GM12878 (cell line): ENCODE results near the gene BLCAP. TPM values are rescaled to one million over a fixed set of nuclear protein-coding genes. Genes with fewer than 3 reads are reported as not detected.

ENCODE experiments used
- ATAC-seq: fragments of 200-7000 bp; cut with Tn5 transposase; 3 replicates; pipeline ENCODE4 v1.9.1; 2020; ENCODE audit warnings: mild to moderate bottlenecking, moderate library complexity
- BruUV-seq: library from RNA; stranded (reverse); fragments of 400-500 nt; replicated peaks from 2 replicates; lab custom pipeline; 2021; lab: Mats Ljungman, UMichigan
- CTCF ChIA-PET: fragments of 300-600 bp; sonication (Branson Sonifier 250); formaldehyde crosslinking; extraction: SDS; loops from one replicate; lab custom pipeline; 2021; ENCODE audit warnings: inconsistent platforms; lab: Yijun Ruan, JAX
- POLR2A ChIA-PET: fragments of 350-600 bp; formaldehyde crosslinking; extraction: SDS; loops from one replicate; lab custom pipeline; 2021; ENCODE audit warnings: inconsistent platforms; lab: Charles Lee
- RAD21 ChIA-PET: fragments of 300-600 bp; sonication (Branson Sonifier 250); formaldehyde crosslinking; loops from one replicate; lab custom pipeline; 2023; ENCODE audit warnings: antibody characterized with exemption; ENCODE audit not compliant: unreplicated experiment; lab: Charles Lee
- SMC1A ChIA-PET: fragments of 300-600 bp; sonication (Branson Sonifier 250); formaldehyde crosslinking; loops from one replicate; lab custom pipeline; 2023; ENCODE audit not compliant: unreplicated experiment, uncharacterized antibody; lab: Charles Lee
- DNase-seq: peaks from one replicate; pipeline ENCODE4 v3.0.0-alpha.2; 2011; ENCODE audit warnings: low read depth, low spot score
- FAIRE-seq: peaks from 3 replicates; lab custom pipeline; 2011; peaks lifted over from hg19 to GRCh38; lab: Jason Lieb, UNC
- H2AFZ ChIP-seq: 2 replicates; pipeline ENCODE4 v1.6.0; 2011; ENCODE audit warnings: low read depth, low read length, control low read depth; ENCODE audit not compliant: control insufficient read depth
- H3K27ac ChIP-seq: 2 replicates; pipeline ENCODE4 v1.5.1; 2011; ENCODE audit warnings: control low read depth; ENCODE audit not compliant: control insufficient read depth, insufficient read depth
- H3K27me3 ChIP-seq, 2 experiments: replicated peaks in 1 of 2; 2 replicates each; pipeline versions ENCODE4 v1.6.0 to v1.6.1; 2011; ENCODE audit warnings: low read length in 1 of 2; ENCODE audit not compliant: control insufficient read depth in 2 of 2, insufficient read depth in 2 of 2
- H3K36me3 ChIP-seq, 2 experiments: 2 replicates each; pipeline ENCODE4 v1.5.1; 2011; ENCODE audit warnings: low read length in 1 of 2; ENCODE audit not compliant: control insufficient read depth in 2 of 2, insufficient read depth in 2 of 2
- H3K4me1 ChIP-seq: 2 replicates; pipeline ENCODE4 v1.6.1; 2011; ENCODE audit warnings: mild to moderate bottlenecking, low read length, moderate library complexity, mixed read lengths; ENCODE audit not compliant: control insufficient read depth, insufficient read depth
- H3K4me2 ChIP-seq: 2 replicates; pipeline ENCODE4 v1.6.0; 2011; ENCODE audit warnings: control low read depth; ENCODE audit not compliant: control insufficient read depth, insufficient read depth
- H3K4me3 ChIP-seq: fragments of 200-600 bp; sonication (generic); 2 replicates; pipeline ENCODE4 v1.5.1; 2016
- H3K79me2 ChIP-seq: 2 replicates; pipeline ENCODE4 v1.6.0; 2011; ENCODE audit warnings: low read length; ENCODE audit not compliant: control insufficient read depth, insufficient read depth
- H3K9ac ChIP-seq: 2 replicates; pipeline ENCODE4 v1.8.0; 2011; ENCODE audit warnings: low read length, control low read depth, mixed read lengths; ENCODE audit not compliant: control insufficient read depth, insufficient read depth
- H3K9me3 ChIP-seq: replicated peaks from 3 replicates; pipeline ENCODE4 v1.5.1; 2011; ENCODE audit warnings: mild to moderate bottlenecking, low read length; ENCODE audit not compliant: control insufficient read depth, insufficient read depth
- H4K20me1 ChIP-seq: 2 replicates; pipeline ENCODE4 v1.6.0; 2011; ENCODE audit not compliant: control insufficient read depth, insufficient read depth
- CHD4 ChIP-seq: fragments of 200-600 bp; sonication (generic); IDR thresholded peaks from 2 replicates; pipeline ENCODE4 v1.6.1; 2016; ENCODE audit warnings: mild to moderate bottlenecking
- E2F8 ChIP-seq: fragments of 450-650 bp; IDR thresholded peaks from 2 replicates; pipeline ENCODE4 v1.6.1; 2018; ENCODE audit warnings: mild to moderate bottlenecking, low read depth, moderate library complexity; ENCODE audit not compliant: partially characterized antibody
- HDAC2 ChIP-seq: fragments of 200-600 bp; sonication (generic); IDR thresholded peaks from 2 replicates; pipeline ENCODE4 v1.6.1; 2017
- HSF1 ChIP-seq: fragments of 150-350 bp; IDR thresholded peaks from 2 replicates; pipeline ENCODE4 v1.6.1; 2014; ENCODE audit warnings: mild to moderate bottlenecking, low read depth, low read length
- IRF5 ChIP-seq: fragments of 450-650 bp; IDR thresholded peaks from 2 replicates; pipeline ENCODE4 v1.6.1; 2017; ENCODE audit warnings: borderline replicate concordance
- MYC ChIP-seq: IDR thresholded peaks from 2 replicates; pipeline ENCODE4 v1.6.1; 2011; ENCODE audit warnings: mild to moderate bottlenecking, low read length, moderate library complexity, inconsistent platforms; ENCODE audit not compliant: insufficient read depth, insufficient replicate concordance, insufficient read length, severe bottlenecking
- POLR2AphosphoS2 ChIP-seq: IDR thresholded peaks from 2 replicates; pipeline ENCODE4 v1.6.1; 2011; ENCODE audit warnings: low read depth, mild to moderate bottlenecking, low read length, improper control_type of control experiment, moderate library complexity
- RELA ChIP-seq: fragments of 450-650 bp; IDR thresholded peaks from 2 replicates; pipeline ENCODE4 v1.8.0; 2014; ENCODE audit warnings: borderline replicate concordance; ENCODE audit not compliant: partially characterized antibody
- SMAD1 ChIP-seq: fragments of 450-650 bp; IDR thresholded peaks from 2 replicates; pipeline ENCODE4 v1.6.1; 2018; ENCODE audit warnings: mild to moderate bottlenecking, low read depth; ENCODE audit not compliant: partially characterized antibody
- USF1 ChIP-seq: IDR thresholded peaks from 2 replicates; pipeline ENCODE4 v1.6.1; 2011; ENCODE audit warnings: borderline replicate concordance, low read depth, mild to moderate bottlenecking, moderate library complexity, mixed read lengths, low read length; ENCODE audit not compliant: insufficient read depth; ENCODE audit errors: extremely low read length
- ZNF274 ChIP-seq: IDR thresholded peaks from one replicate; pipeline ENCODE4 v1.8.0; 2011; ENCODE audit not compliant: insufficient read length, insufficient read depth
- WGBS: methylation state at CpG from one replicate; pipeline ENCODE4 v1.1.6; 2016; ENCODE audit warnings: low lambda C conversion rate; ENCODE audit not compliant: insufficient replicate concordance, insufficient coverage; ENCODE audit errors: missing lambda C conversion rate; 5-methylcytosine and 5-hydroxymethylcytosine counted together
- in situ Hi-C: fragments of 300-500 bp; cut with MboI; formaldehyde crosslinking; loops from 9 replicates; pipeline ENCODE4 v1.14.3; 2018; ENCODE audit warnings: mixed read lengths
- intact Hi-C: fragments of 100-400 bp; cut with micrococcal nuclease; formaldehyde crosslinking; loops from one replicate; pipeline ENCODE4 v1.14.2; 2022; ENCODE audit not compliant: unreplicated experiment
- polyA plus RNA-seq, 11 experiments: library from polyadenylated mRNA; depleted of rRNA in 4 of 11; unstranded in 6 of 11; stranded (reverse) in 5 of 11; fragments of >200 nt; fragmentation: Nextera tagmentation in 4 of 11; fragmentation: Illumina TruSeq in 1 of 11; extraction: Ambion mirVana in 4 of 11; extraction: Trizol in 1 of 11; gene quantifications; 1 replicate in 1 of 11; 2 replicates in 10 of 11; pipeline versions ENCODE4 v1.2.1 to v1.2.3, GENCODE V29; 2011 to 2016; ENCODE audit warnings: inconsistent platforms in 2 of 11, missing spikeins in 2 of 11, low read depth in 1 of 11
- total RNA-seq, 4 experiments: library from RNA; depleted of rRNA in 3 of 4; stranded (reverse); fragments of >200 nt in 3 of 4; fragmentation: Illumina TruSeq in 1 of 4; extraction: Trizol in 1 of 4; gene quantifications; 2 replicates each; pipeline versions ENCODE4 v1.2.1 to v1.2.3, GENCODE V29; 2013 to 2021

BLCAP gene
- total and polyA plus RNA-seq, 10 of the 15 experiments (the other 5 are each of a cell fraction or from before 2014, with no cell fraction given): 24.6 to 62.3 (median 47.3) TPM

GRCh38 chr20:37535443-37536132 is 7.9 kb upstream of the BLCAP start (continued):
- no peak for TF ChIP-seq E2F8

- 73% methylated on average over 6 of the region's 6 CpGs for WGBS
- TF ChIP-seq SMAD1: no peak
- TF ChIP-seq ZNF274: no peak
- no peak for TF ChIP-seq RELA
- no peak for TF ChIP-seq POLR2AphosphoS2
- TF ChIP-seq CHD4: no peak
- TF ChIP-seq HDAC2: no peak
- TF ChIP-seq IRF5: no peak
- TF ChIP-seq HSF1: no peak
- TF ChIP-seq MYC: no peak
- TF ChIP-seq USF1: no peak
These were observed 6.9 kb upstream of the BLCAP start for GRCh38 chr20:37534401-37535157.

More at GRCh38 chr20:37534401-37535157, 6.9 kb upstream of the BLCAP start:
- Histone ChIP-seq H3K79me2 (no peaks in the 10 kb centered on the region), H4K20me1 (no peaks in the 10 kb centered on the region), H3K27me3 (no peaks in the 10 kb centered on the region), H3K4me3 (no peak overlapping the region), H3K4me1 (peaks cover 18% of the 10 kb centered on the region), H3K27ac (peak overlapping the region; percentile 57), H3K9me3 (no peaks in the 10 kb centered on the region; the same call in 2 of the 3 replicates), H3K36me3 (no peaks in the 10 kb centered on the region), H3K4me2 (peak overlapping the region; percentile 39; the same call in 1 of the 2 replicates), H3K9ac (no peak overlapping the region; the same call in 1 of the 2 replicates), H2AFZ (peak overlapping the region; percentile 68)
- BruUV-seq: no TSS peak
- in situ Hi-C loops: loop anchor here (5.0 kb wide), 2 partner anchors 262 to 337 kb away; no protein-coding TSS in a partner anchor
- peak; percentile 99 for FAIRE-seq
- ChIA-PET RAD21 (interaction anchor here (0.9 to 11.5 kb wide), 16 partner anchors 9 to 344 kb away, joined by 3 to 119 read pairs (median 4); no protein-coding TSS in a partner anchor), SMC1A (interaction anchor here (0.7 to 7.2 kb wide), 15 partner anchors 10 to 346 kb away, joined by 3 to 129 read pairs (median 4); no protein-coding TSS in a partner anchor), POLR2A (interaction anchor here (0.5 to 1.9 kb wide), 3 partner anchors 253 to 491 kb away, joined by 4 to 5 read pairs (median 4); no protein-coding TSS in a partner anchor), CTCF (interaction anchor here (0.6 to 13.5 kb wide), 32 partner anchors 9 to 726 kb away, joined by 3 to 282 read pairs (median 4); partner anchors contain the start of genes MANBAL, MROH8 and RPN2)
- intact Hi-C loops: loop anchor here (1.0 kb wide), 4 partner anchors 150 to 339 kb away; no protein-coding TSS in a partner anchor
- peak; percentile 98 for ATAC-seq
- DNase-seq: peak; percentile 90
